Measurements from ENCODE around the gene CSTA.
A peak's percentile ranks its signal among the peaks of the same experiment; 100 is the strongest.

The CSTA gene

GRCh38 chr3:122312826-122313225 lies 12.2 kb upstream of the CSTA start:
- no peaks in the 10 kb centered on the region for H3K27me3 ChIP-seq (replicated peaks; ENCODE audit: control insufficient read depth, insufficient read depth, low read length)
- no peaks in the 10 kb centered on the region for H3K36me3 ChIP-seq (ENCODE audit: control insufficient read depth, insufficient read depth, low read length)
- no peak for DNase-seq (ENCODE audit: extremely low read depth, insufficient read length)
- H3K4me3 ChIP-seq (replicated peaks; ENCODE audit: low read depth, low read length) = no peak overlapping the region
- no peak for TF ChIP-seq CTCF (IDR thresholded peaks at IDR 0.05; ENCODE audit: insufficient read depth, low read length, poor library complexity, severe bottlenecking)

GRCh38 chr3:122313281-122313680 lies 11.8 kb upstream of the CSTA start:
- Histone ChIP-seq H3K4me3 (replicated peaks; ENCODE audit: low read depth, low read length) (no peak overlapping the region), H3K36me3 (ENCODE audit: control insufficient read depth, insufficient read depth, low read length) (no peaks in the 10 kb centered on the region), H3K27me3 (replicated peaks; ENCODE audit: control insufficient read depth, insufficient read depth, low read length) (no peaks in the 10 kb centered on the region)
- no peak for TF ChIP-seq CTCF (IDR thresholded peaks at IDR 0.05; ENCODE audit: insufficient read depth, low read length, poor library complexity, severe bottlenecking)
- DNase-seq (ENCODE audit: extremely low read depth, insufficient read length) = no peak

- TF ChIP-seq CTCF (IDR thresholded peaks at IDR 0.05; ENCODE audit: insufficient read depth, low read length, poor library complexity, severe bottlenecking) = no peak
- Histone ChIP-seq H3K4me3 (replicated peaks; ENCODE audit: low read depth, low read length) (no peak overlapping the region), H3K27me3 (replicated peaks; ENCODE audit: control insufficient read depth, insufficient read depth, low read length) (no peaks in the 10 kb centered on the region), H3K36me3 (ENCODE audit: control insufficient read depth, insufficient read depth, low read length) (no peaks in the 10 kb centered on the region)
- DNase-seq (ENCODE audit: extremely low read depth, insufficient read length) = no peak
These were observed 10.7 kb upstream of the CSTA start for GRCh38 chr3:122314228-122314876.

GRCh38 chr3:122315619-122316018 lies 9.4 kb upstream of the CSTA start:
- TF ChIP-seq CTCF (IDR thresholded peaks at IDR 0.05; ENCODE audit: insufficient read depth, low read length, poor library complexity, severe bottlenecking) = peak; percentile 2

GRCh38 chr3:122316368-122316767 lies 8.7 kb upstream of the CSTA start:
- DNase-seq (ENCODE audit: extremely low read depth, insufficient read length) = no peak
- H3K36me3 ChIP-seq (ENCODE audit: control insufficient read depth, insufficient read depth, low read length) = no peaks in the 10 kb centered on the region
- TF ChIP-seq CTCF (IDR thresholded peaks at IDR 0.05; ENCODE audit: insufficient read depth, low read length, poor library complexity, severe bottlenecking) = no peak
- no peak overlapping the region for H3K4me3 ChIP-seq (replicated peaks; ENCODE audit: low read depth, low read length)
- no peaks in the 10 kb centered on the region for H3K27me3 ChIP-seq (replicated peaks; ENCODE audit: control insufficient read depth, insufficient read depth, low read length)

More at GRCh38 chr3:122315619-122316018, 9.4 kb upstream of the CSTA start:
- DNase-seq (ENCODE audit: extremely low read depth, insufficient read length) = no peak
- Histone ChIP-seq H3K27me3 (replicated peaks; ENCODE audit: control insufficient read depth, insufficient read depth, low read length) (no peaks in the 10 kb centered on the region), H3K36me3 (ENCODE audit: control insufficient read depth, insufficient read depth, low read length) (no peaks in the 10 kb centered on the region), H3K4me3 (replicated peaks; ENCODE audit: low read depth, low read length) (no peak overlapping the region)

GRCh38 chr3:122318620-122319019 lies 6.4 kb upstream of the CSTA start:
- Histone ChIP-seq H3K27me3 (replicated peaks; ENCODE audit: control insufficient read depth, insufficient read depth, low read length) (no peaks in the 10 kb centered on the region), H3K36me3 (ENCODE audit: control insufficient read depth, insufficient read depth, low read length) (no peaks in the 10 kb centered on the region), H3K4me3 (replicated peaks; ENCODE audit: low read depth, low read length) (no peak overlapping the region)
- no peak for TF ChIP-seq CTCF (IDR thresholded peaks at IDR 0.05; ENCODE audit: insufficient read depth, low read length, poor library complexity, severe bottlenecking)
- DNase-seq (ENCODE audit: extremely low read depth, insufficient read length) = no peak
